HG02970 (cell line): ENCODE measurements around the gene HMX1.

ENCODE experiments used
- ATAC-seq: cut with Tn5 transposase; IDR thresholded peaks from one replicate; pipeline ENCODE4 v1.9.1; 2021; ENCODE audit warnings: mild to moderate bottlenecking, moderate library complexity, moderate number of reproducible peaks; ENCODE audit not compliant: unreplicated experiment, low FRiP score

HMX1 gene

GRCh38 chr4:8846046-8846720, 25.5 kb downstream of the HMX1 start:
- ATAC-seq: no peak

DNA sequence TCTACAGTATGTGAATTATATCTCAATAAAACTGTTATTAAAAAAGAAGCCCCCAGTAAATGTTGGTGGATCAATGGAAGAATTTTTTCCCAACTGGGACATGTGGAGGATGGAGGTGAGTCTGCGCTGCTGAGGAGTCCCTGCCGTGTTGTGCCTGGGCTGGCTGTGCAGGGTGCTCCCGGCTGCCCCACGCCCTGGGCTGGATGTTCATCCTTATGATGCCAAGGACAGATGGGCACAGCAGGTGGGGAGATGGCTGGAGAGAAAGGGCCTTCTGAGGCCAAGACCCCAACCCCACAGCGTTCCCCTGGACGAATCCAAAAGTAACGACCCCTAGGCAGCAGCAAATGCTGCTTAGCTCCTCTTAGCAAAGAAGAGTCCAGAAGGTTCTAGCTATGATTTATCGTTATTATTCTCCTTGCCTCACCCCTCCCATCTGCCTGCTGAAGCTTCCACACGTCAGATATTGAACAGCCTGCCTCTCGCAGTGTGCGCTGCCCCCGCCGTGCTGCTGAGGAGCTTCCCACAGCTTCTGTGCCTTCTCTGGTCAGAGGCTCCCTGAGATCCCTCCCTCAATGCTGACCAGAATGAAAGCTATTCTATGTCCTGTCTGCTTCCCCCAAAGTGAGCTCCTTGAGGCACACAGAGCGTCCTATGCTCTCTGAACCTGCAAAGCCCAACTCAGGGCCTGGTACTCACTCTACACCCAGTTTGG, 26.5 kb downstream of the HMX1 start:
- ATAC-seq: no peak

GRCh38 chr4:8843597-8843996, 28.0 kb downstream of the HMX1 start:
- ATAC-seq: no peak

DNA sequence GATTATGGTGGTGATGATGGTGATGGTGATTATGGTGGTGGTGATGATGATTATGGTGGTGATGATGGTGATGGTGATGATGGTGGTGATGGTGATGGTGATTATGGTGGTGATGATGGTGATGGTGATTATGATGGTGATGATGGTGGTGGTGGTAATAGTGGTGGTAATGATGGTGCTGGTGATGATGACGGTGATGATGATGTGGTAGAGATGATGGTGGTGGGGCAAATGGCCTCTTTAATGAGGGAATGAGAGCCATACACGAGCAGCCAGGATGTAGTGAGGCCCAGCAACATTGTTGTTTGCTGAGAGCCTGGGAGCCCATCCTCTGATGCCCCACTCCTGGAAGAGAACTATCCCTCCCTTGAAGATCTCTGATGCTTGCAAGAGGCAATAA, 29.0 kb downstream of the HMX1 start:
- ATAC-seq: no peak

- no peak for ATAC-seq
Measured at GRCh38 chr4:8841678-8842268, 29.9 kb downstream of the HMX1 start.

DNA sequence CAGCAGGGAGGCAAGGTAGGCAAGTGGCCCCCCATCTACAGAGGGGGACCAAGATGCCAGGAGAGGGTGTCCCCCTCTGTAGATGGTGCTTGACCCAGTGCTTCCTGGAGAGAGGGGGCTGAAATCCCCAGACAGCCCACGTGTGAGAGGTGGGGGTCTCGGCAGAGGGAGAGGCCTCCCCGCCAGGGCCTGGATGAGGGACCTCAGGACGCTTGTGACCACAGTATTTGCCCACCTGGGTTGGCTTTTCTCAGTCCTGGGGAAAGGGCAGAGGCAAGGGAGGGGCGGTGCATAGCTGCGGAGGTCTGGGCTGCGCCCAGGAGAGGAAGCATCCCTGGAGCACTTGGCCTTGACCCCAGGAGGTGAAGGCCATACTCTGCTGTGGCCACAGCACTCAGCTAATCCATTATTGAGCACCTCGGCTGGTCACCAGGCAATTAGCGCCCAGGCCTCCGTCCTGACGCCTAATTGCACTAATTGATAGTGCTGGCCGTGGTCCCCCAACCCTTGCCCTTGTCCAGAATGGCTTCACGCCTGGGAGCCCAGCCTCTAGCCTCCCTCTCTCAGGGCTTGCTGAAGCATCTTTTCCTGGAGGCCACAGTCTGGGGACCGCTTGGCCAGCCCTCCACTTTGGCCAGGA, 30.7 kb downstream of the HMX1 start:
- ATAC-seq: no peak

- no peak for ATAC-seq
Measured at GRCh38 chr4:8840006-8840793, 31.4 kb downstream of the HMX1 start.

DNA sequence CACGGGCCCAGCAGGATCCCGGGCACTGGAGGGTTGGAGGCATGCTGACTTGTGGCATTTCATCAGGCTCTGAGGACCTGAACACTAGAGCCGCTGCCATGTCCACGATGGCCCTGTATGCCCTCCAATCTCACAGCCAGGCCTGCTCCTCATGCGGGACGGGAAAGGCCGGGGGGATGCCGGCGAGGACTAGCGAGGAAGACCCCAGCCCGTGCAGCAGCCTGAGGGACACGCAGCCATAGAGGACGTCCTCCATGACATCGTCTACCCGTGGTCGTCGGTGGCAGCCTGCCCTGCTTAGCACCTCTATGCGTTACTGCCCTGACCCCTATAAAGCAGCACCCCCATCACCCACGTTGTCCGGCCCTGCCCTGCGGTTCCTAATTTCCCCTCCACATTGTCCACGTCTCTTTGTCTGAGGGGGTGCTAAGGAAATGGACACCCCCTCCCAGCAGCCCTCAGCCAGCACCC, 32.6 kb downstream of the HMX1 start:
- no peak for ATAC-seq

GRCh38 chr4:8838296-8838960, 33.2 kb downstream of the HMX1 start:
- ATAC-seq: no peak

DNA sequence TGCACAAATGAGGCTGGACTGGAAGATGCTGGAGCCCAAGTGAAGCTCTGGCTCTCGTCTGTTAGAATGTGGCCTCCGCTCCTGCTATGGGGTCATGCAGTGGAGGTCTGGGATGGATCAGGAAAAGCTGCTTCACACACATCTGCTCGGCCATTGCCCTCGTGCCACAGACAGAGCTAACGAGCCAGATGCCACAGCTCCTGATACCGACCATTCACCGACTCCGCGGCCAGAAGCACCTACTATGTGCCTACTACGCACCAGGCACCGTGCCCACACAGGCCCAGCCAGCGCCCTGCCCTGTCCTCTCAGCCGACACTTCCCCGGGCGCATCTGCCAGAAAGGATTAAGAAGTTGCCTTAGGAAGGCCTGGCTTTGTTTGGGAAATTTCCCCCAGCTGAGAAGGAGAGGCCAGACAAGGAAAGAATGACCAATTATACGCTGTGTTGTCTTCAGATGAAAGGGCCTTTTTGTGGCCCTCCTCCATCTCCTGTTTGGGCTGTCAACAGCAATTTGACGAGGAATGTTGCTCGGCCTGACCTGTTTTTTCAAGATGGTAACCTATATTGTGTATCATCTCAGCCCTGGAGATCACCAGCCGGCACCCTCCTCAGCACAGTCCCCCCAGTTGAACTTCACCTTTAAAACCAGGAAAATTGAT, 34.3 kb downstream of the HMX1 start:
- no peak for ATAC-seq

DNA sequence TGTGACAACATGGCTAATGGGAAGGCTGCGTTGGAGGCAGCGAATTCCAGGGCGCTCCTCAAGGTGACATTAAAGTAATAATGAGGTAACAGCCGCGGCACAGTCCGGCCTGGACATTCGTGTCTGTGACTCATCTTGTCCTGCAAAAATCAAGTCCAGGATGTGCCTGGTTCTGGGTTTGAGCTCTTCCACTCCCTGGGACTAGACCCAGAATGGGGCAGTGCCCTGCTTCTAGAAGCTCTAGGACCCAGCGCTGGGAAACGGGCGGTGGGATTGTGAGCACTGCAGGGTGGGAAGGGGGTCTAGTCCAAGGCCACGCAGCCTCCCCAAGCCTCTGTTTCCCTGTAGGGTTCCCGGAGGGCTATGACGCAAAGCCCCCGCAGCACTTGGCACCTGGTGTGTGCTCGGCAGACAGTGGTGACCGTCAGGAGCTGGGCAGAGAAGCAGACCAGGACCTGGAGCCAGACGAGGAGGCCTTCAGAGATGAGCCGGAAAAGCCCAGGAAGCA, 34.9 kb downstream of the HMX1 start:
- no peak for ATAC-seq

DNA sequence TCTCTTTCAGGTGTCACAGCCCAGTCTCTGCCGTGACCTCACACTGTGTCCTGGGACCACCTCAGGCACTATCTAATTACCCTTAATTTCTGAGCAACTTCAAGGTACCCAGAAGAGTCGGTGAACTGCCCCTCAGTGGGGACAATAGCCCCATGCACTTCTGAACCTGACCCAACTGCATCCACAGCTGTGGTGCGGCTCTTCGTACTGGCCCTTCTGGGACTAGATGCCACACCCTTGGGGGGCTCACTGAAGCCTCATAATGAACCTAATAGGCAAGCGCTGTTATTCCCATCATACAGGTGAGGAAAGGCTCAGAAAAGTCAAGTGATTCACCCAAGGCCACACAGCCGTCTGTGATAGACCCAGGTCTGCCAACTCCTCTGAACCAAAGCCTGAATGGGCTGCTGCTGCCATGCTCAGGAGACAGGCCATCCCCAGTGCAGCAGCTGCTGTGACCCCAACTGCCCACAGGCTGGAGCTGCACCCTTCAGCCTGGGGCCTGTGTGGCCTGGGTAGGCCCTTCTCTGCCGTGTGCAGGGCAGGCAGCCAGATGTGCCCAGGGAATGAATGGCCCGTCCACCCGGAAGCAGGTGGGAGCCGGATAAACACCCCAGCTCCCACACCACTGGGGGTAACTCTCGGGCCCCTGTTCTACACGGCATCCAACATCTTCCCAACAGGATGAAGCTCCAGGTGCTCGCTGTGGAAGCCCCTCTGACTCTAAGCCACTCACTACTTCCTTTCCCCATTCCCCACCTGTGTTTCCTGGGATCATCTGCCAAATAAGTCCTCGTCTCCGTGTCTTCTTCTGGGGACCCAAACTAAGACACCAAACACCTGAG, 35.9 kb downstream of the HMX1 start:
- ATAC-seq: no peak

DNA sequence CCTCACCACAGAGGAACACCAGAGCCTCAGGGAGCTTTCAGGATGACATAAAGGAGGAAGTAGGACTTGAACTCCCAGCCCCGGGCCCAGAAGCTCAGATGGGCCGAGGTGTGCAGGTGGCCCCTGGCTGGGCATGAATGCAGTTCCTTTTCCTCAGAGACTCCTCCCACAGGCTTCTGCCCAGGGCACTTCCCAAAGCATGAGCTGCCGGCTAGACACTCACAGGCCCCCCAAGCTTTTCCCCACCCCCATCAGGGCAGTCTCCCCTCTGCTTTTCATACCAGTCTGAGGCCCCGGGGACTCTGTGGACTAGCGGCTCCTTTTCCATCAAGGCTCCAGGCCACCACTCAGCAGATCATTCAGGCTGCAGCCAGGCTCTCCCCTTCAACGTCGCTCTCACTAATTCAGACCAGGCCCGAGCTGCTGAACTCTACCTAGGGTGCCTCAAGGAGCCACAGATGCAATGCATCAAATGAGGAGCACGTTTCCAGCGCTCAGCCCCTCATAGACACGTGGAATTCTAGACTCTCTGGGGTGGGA, 36.9 kb downstream of the HMX1 start:
- no peak for ATAC-seq

GRCh38 chr4:8832113-8832915, 39.3 kb downstream of the HMX1 start:
- ATAC-seq: no peak

- ATAC-seq: no peak
Measured at GRCh38 chr4:8831221-8832112, 40.2 kb downstream of the HMX1 start.

- no peak for ATAC-seq
Measured at GRCh38 chr4:8830611-8831200, 40.9 kb downstream of the HMX1 start.
